H1 (cell line): ENCODE results near the gene CDH12. TPM values are rescaled to one million over a fixed set of nuclear protein-coding genes. Genes with fewer than 3 reads are reported as not detected.

Experiments
- polyA plus RNA-seq, 7 experiments: library from polyadenylated mRNA; depleted of rRNA in 3 of 7; stranded (reverse) in 5 of 7; unstranded in 2 of 7; fragments of >200 nt in 5 of 7; fragments of 200-250 nt in 2 of 7; gene quantifications; 1 replicate in 5 of 7; 2 replicates in 1 of 7; 4 replicates in 1 of 7; pipeline versions ENCODE4 v1.2.1 to v1.2.3, GENCODE V29; 2011 to 2013; ENCODE audit warnings: missing spikeins in 2 of 7, mixed read lengths in 2 of 7
- total RNA-seq: library from RNA; stranded (reverse); fragmentation: NEBNext Ultra II Directional; extraction: Animal tissue kit (Norgen Biotek cat#: 25700); gene quantifications from 2 replicates; pipeline ENCODE4 v1.2.1, GENCODE V29; 2021
- TF ChIP-seq, protein P1 (sequence below), 3 experiments: IDR thresholded peaks; 1 replicate in 2 of 3; 2 replicates in 1 of 3; pipeline versions ENCODE4 v1.5.1 to v1.6.1; 2011; ENCODE audit warnings: low read length in 3 of 3, mild to moderate bottlenecking in 3 of 3, inconsistent platforms in 2 of 3, low read depth in 1 of 3, moderate library complexity in 1 of 3; ENCODE audit not compliant: insufficient read depth in 1 of 3; ENCODE audit errors: control extremely low read depth in 1 of 3

The CDH12 gene
- total and polyA plus RNA-seq, 2 of the 8 experiments (the other 6 are each of a cell fraction or from before 2014, with no cell fraction given), result 0.03 TPM; not detected in 1

DNA sequence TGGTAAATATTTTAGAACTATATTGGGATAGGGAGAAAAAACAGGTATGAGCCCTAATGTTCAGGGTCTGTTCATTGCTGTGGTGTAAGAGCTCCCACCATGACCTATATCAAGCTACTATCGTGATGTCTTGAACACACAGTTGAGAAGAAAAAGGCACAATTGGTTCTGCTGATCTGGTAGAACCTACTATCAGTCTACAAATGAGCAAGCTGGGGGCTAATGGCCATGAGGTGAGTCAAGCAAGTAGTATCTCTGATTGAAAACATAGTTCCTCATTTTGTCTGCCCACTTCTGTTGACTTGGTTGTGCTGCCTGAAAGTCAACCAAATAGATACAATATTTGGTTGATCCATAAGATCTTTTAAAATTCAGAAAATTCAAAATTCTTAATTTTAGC lies 1026.3 kb downstream of the CDH12 start (continued):
- TF ChIP-seq, protein P1, sequence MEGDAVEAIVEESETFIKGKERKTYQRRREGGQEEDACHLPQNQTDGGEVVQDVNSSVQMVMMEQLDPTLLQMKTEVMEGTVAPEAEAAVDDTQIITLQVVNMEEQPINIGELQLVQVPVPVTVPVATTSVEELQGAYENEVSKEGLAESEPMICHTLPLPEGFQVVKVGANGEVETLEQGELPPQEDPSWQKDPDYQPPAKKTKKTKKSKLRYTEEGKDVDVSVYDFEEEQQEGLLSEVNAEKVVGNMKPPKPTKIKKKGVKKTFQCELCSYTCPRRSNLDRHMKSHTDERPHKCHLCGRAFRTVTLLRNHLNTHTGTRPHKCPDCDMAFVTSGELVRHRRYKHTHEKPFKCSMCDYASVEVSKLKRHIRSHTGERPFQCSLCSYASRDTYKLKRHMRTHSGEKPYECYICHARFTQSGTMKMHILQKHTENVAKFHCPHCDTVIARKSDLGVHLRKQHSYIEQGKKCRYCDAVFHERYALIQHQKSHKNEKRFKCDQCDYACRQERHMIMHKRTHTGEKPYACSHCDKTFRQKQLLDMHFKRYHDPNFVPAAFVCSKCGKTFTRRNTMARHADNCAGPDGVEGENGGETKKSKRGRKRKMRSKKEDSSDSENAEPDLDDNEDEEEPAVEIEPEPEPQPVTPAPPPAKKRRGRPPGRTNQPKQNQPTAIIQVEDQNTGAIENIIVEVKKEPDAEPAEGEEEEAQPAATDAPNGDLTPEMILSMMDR (IDR thresholded peaks at IDR 0.05; ENCODE audit: control extremely low read depth in 1 of 3, insufficient read depth in 1 of 3, low read depth in 1 of 3, low read length in 3 of 3), result no peak
- TF ChIP-seq, all 59 proteins: peak for 0
